K562 (cell line): Measurements from ENCODE around the gene PLEKHA6. TPM values are rescaled to one million over a fixed set of nuclear protein-coding genes. Genes with fewer than 3 reads are reported as not detected.

Experiments used
- ATAC-seq: fragments of 200-7000 bp; cut with Tn5 transposase; 3 replicates; pipeline ENCODE4 v1.9.1; 2020; ENCODE audit warnings: moderate library complexity
- BruUV-seq: library from RNA; stranded (reverse); fragments of 400-500 nt; replicated peaks from 2 replicates; lab custom pipeline; 2021; lab: Mats Ljungman, UMichigan
- CTCF ChIA-PET: fragments of 300-600 bp; formaldehyde crosslinking; extraction: SDS; loops from one replicate; lab custom pipeline; 2021; ENCODE audit warnings: low intra/inter-chr PET ratio; lab: Yijun Ruan, JAX
- POLR2A ChIA-PET: fragments of 300-600, 350-650 bp; sonication (Branson Sonifier 250); formaldehyde crosslinking; extraction: SDS; loops from one replicate; lab custom pipeline; 2021; ENCODE audit warnings: antibody characterized with exemption, inconsistent platforms; lab: Yijun Ruan, JAX
- DNase-seq, 4 experiments: peaks; one replicate each; pipeline versions ENCODE4 v3.0.0 to v3.0.0-alpha.2; 2011 to 2018; ENCODE audit warnings: low spot score in 3 of 4, mixed read lengths in 3 of 4; ENCODE audit errors: extremely low read depth in 1 of 4
- FAIRE-seq: peaks from 2 replicates; lab custom pipeline; 2011; peaks lifted over from hg19 to GRCh38; lab: Jason Lieb, UNC
- H2AFZ ChIP-seq: 2 replicates; pipeline ENCODE4 v1.6.0; 2011; ENCODE audit warnings: low read depth, low read length, control low read depth, inconsistent platforms
- H3K27ac ChIP-seq: fragments of 200-600 bp; 3 replicates; pipeline ENCODE4 v1.8.0; 2011; ENCODE audit warnings: low read depth, mild to moderate bottlenecking, control low read depth, inconsistent platforms, low read length, moderate library complexity, mixed read lengths; ENCODE audit errors: extremely low read depth
- H3K27me3 ChIP-seq, 2 experiments: fragments of 300-600 bp in 1 of 2; 2 replicates in 1 of 2; 3 replicates in 1 of 2; pipeline versions ENCODE4 v1.6.0 to v1.8.0; 2011; ENCODE audit warnings: inconsistent platforms in 2 of 2, low read length in 2 of 2, mild to moderate bottlenecking in 1 of 2, mixed read lengths in 1 of 2, moderate library complexity in 1 of 2; ENCODE audit not compliant: control insufficient read depth in 2 of 2, insufficient read depth in 2 of 2
- H3K36me3 ChIP-seq: fragments of 300-600 bp; 3 replicates; pipeline ENCODE4 v1.8.0; 2011; ENCODE audit warnings: mild to moderate bottlenecking, low read length, inconsistent platforms; ENCODE audit not compliant: control insufficient read depth, insufficient read depth
- H3K4me1 ChIP-seq, 2 experiments: fragments of 200-600 bp in 1 of 2; replicated peaks in 1 of 2; 2 replicates in 1 of 2; 3 replicates in 1 of 2; pipeline versions ENCODE4 v1.5.1 to v1.8.0; 2011; ENCODE audit warnings: inconsistent platforms in 2 of 2, low read length in 2 of 2, mild to moderate bottlenecking in 1 of 2, mixed read lengths in 1 of 2, moderate library complexity in 1 of 2; ENCODE audit not compliant: control insufficient read depth in 2 of 2, insufficient read depth in 2 of 2
- H3K4me2 ChIP-seq: 2 replicates; pipeline ENCODE4 v1.6.1; 2011; ENCODE audit warnings: low read length, control low read depth, inconsistent platforms, mixed read lengths; ENCODE audit not compliant: insufficient read depth
- H3K4me3 ChIP-seq: fragments of 200-600 bp; sonication (generic), shearing (Covaris generic); 2 replicates; pipeline ENCODE4 v1.5.1; 2016; ENCODE audit warnings: control low read depth, inconsistent platforms
- H3K79me2 ChIP-seq: fragments of 200-600 bp; 3 replicates; pipeline ENCODE4 v1.8.0; 2011; ENCODE audit warnings: low read length, inconsistent platforms; ENCODE audit not compliant: control insufficient read depth, insufficient read depth
- H3K9ac ChIP-seq, 2 experiments: 2 replicates each; pipeline versions ENCODE4 v1.6.0 to v1.6.1; 2011; ENCODE audit warnings: low read depth in 2 of 2, low read length in 2 of 2, control low read depth in 1 of 2, inconsistent platforms in 1 of 2, mild to moderate bottlenecking in 1 of 2, mixed read lengths in 1 of 2; ENCODE audit not compliant: insufficient read depth in 1 of 2
- H3K9me1 ChIP-seq: one replicate; pipeline ENCODE4 v1.6.0; 2011; ENCODE audit warnings: inconsistent platforms, mild to moderate bottlenecking, low read length, moderate library complexity; ENCODE audit not compliant: control insufficient read depth, insufficient read depth
- H3K9me3 ChIP-seq: replicated peaks from 2 replicates; pipeline ENCODE4 v1.5.1; 2011; ENCODE audit warnings: low read depth, low read length, inconsistent platforms; ENCODE audit not compliant: control insufficient read depth, insufficient read depth
- H4K20me1 ChIP-seq: replicated peaks from 2 replicates; pipeline ENCODE4 v1.6.1; 2011; ENCODE audit warnings: low read length, inconsistent platforms, mixed read lengths; ENCODE audit not compliant: control insufficient read depth, insufficient read depth
- FOXJ2 ChIP-seq: fragments of 200-800 bp; sonication (Bioruptor generic); IDR thresholded peaks from 2 replicates; pipeline ENCODE4 v1.6.1; 2016; ENCODE audit warnings: missing genetic modification characterization, missing compliant biosample characterization
- PRDM10 ChIP-seq: fragments of 450-650 bp; IDR thresholded peaks from 2 replicates; pipeline ENCODE4 v1.6.1; 2018; ENCODE audit not compliant: partially characterized antibody
- WGBS: fragments of 100-300 bp; shearing (Covaris generic); methylation state at CpG from one replicate; pipeline ENCODE4 v1.1.6; 2016; ENCODE audit warnings: low coverage, mixed read lengths; ENCODE audit not compliant: insufficient coverage; ENCODE audit errors: missing lambda C conversion rate; 5-methylcytosine and 5-hydroxymethylcytosine counted together
- in situ Hi-C: fragments of 300-500 bp; cut with MboI; formaldehyde crosslinking; loops from 4 replicates; pipeline ENCODE4 v1.15.0; 2018; ENCODE audit warnings: inconsistent platforms, mixed read lengths
- intact Hi-C: fragments of 100-400 bp; cut with micrococcal nuclease; formaldehyde crosslinking; loops from 2 replicates; pipeline ENCODE4 v1.14.2; 2022
- polyA plus RNA-seq, 8 experiments: library from polyadenylated mRNA; depleted of rRNA in 4 of 8; stranded (reverse) in 5 of 8; unstranded in 3 of 8; fragments of >200 nt; fragmentation: Nextera tagmentation in 2 of 8; fragmentation: Illumina TruSeq in 1 of 8; extraction: Ambion mirVana in 2 of 8; extraction: Trizol in 1 of 8; gene quantifications; 2 replicates each; pipeline versions ENCODE4 v1.2.1 to v1.2.3, GENCODE V29; 2011 to 2014; ENCODE audit warnings: inconsistent platforms in 1 of 8, missing spikeins in 1 of 8
- total RNA-seq, 7 experiments: library from RNA; depleted of rRNA in 6 of 7; stranded (reverse); fragments of >200 nt in 6 of 7; fragmentation: Illumina TruSeq in 2 of 7; extraction: Trizol in 2 of 7; gene quantifications; 2 replicates each; pipeline versions ENCODE4 v1.2.1 to v1.2.3, GENCODE V29; 2011 to 2021; ENCODE audit warnings: low replicate concordance in 1 of 7

Gene PLEKHA6
- total and polyA plus RNA-seq, 9 of the 15 experiments (the other 6 are each of a cell fraction or from before 2014, with no cell fraction given): under 0.01 to 0.33 (median 0.01) TPM; not detected in 4

- H3K9ac ChIP-seq: no peak overlapping the region
- DNase-seq (no peak), ATAC-seq (no peak), FAIRE-seq (no peak)
- CTCF ChIA-PET: no interaction called here
- intact Hi-C loops (no loop called here), in situ Hi-C loops (no loop called here)
- POLR2A ChIA-PET: interaction anchor here (1.4 kb wide), 1 partner anchor 13 kb away, joined by 4 read pairs; no protein-coding TSS in a partner anchor
- H3K9me1 ChIP-seq: no peaks in the 10 kb centered on the region
- 35% methylated on average over 8 of the region's 8 CpGs for WGBS
- no TSS peak for BruUV-seq
- H3K36me3 ChIP-seq: no peaks in the 10 kb centered on the region
- H4K20me1 ChIP-seq: no peaks in the 10 kb centered on the region
- H3K9me3 ChIP-seq: no peaks in the 10 kb centered on the region
- H3K4me3 ChIP-seq: no peak overlapping the region
- H3K4me1 ChIP-seq: no peaks in the 10 kb centered on the region
- peaks cover 22 to 62% of the 10 kb centered on the region in 2 experiments for H3K27me3 ChIP-seq
- H2AFZ ChIP-seq: no peak overlapping the region
- H3K27ac ChIP-seq: no peak overlapping the region
- TF ChIP-seq PRDM10 (no peak), FOXJ2 (tag) (0 out of 2 replicates have a peak, but pooled peaks have one; percentile 23)
- no peak overlapping the region for H3K4me2 ChIP-seq
- H3K79me2 ChIP-seq: no peaks in the 10 kb centered on the region
These were observed 32.9 kb downstream of the PLEKHA6 start for GRCh38 chr1:204326771-204327300.
